Renal pelvis (tissue), 4 donors: ENCODE measurements around the gene SMARCA1. TPM values are rescaled to one million over a fixed set of nuclear protein-coding genes. Genes with fewer than 3 reads are reported as not detected.

Experiments used
- DNase-seq: peaks from one replicate; pipeline ENCODE4 v3.0.0-alpha.2; 2013
- polyA plus RNA-seq, 3 donors: library from polyadenylated mRNA; unstranded; fragments of 120-200 nt; gene quantifications; one replicate each; pipeline ENCODE4 v1.2.1, GENCODE V29; 2013; ENCODE audit not compliant: insufficient read length in 3 of 3

Gene SMARCA1
- polyA plus RNA-seq, 3 donors, result 105 to 109 (median 106) TPM

- peak; percentile 63 for DNase-seq
Observed at GRCh38 chrX:129540068-129540653, 16.9 kb upstream of the SMARCA1 start, which contains the start of gene OCRL. OCRL (plus strand) TSS chrX:129540259; CDS start chrX:129540440, 181 bp downstream.

- DNase-seq, result no peak
Observed at GRCh38 chrX:129534816-129535578, 11.7 kb upstream of the SMARCA1 start.

- DNase-seq, result no peak
Observed at GRCh38 chrX:129531132-129531531, 7.8 kb upstream of the SMARCA1 start.

GRCh38 chrX:129530410-129530809 is 7.1 kb upstream of the SMARCA1 start:
- DNase-seq, result no peak

- DNase-seq, result no peak
Observed at GRCh38 chrX:129529685-129530281, 6.5 kb upstream of the SMARCA1 start.

GRCh38 chrX:129525896-129526295 is 2.6 kb upstream of the SMARCA1 start:
- no peak for DNase-seq

GRCh38 chrX:129525162-129525561 is 1.9 kb upstream of the SMARCA1 start:
- DNase-seq, result no peak

GRCh38 chrX:129524250-129524850 is 1.1 kb upstream of the SMARCA1 start:
- no peak for DNase-seq

- DNase-seq, result peak; percentile 64
Observed at GRCh38 chrX:129522184-129523078, 859 bp downstream of the SMARCA1 start.

GRCh38 chrX:129520151-129520550 is 3.1 kb downstream of the SMARCA1 start:
- no peak for DNase-seq

GRCh38 chrX:129516402-129516801 is 6.9 kb downstream of the SMARCA1 start:
- no peak for DNase-seq

GRCh38 chrX:129512409-129512808 is 10.9 kb downstream of the SMARCA1 start:
- DNase-seq, result no peak

GRCh38 chrX:129511689-129512088 is 11.6 kb downstream of the SMARCA1 start:
- no peak for DNase-seq

GRCh38 chrX:129510331-129510730 is 13.0 kb downstream of the SMARCA1 start:
- DNase-seq, result no peak

- DNase-seq, result no peak
Observed at GRCh38 chrX:129497146-129497843, 26.0 kb downstream of the SMARCA1 start.

GRCh38 chrX:129496625-129497024 is 26.7 kb downstream of the SMARCA1 start:
- DNase-seq, result no peak

GRCh38 chrX:129495900-129496299 is 27.4 kb downstream of the SMARCA1 start:
- no peak for DNase-seq

- no peak for DNase-seq
Observed at GRCh38 chrX:129494887-129495286, 28.4 kb downstream of the SMARCA1 start.

- no peak for DNase-seq
Observed at GRCh38 chrX:129493643-129494042, 29.6 kb downstream of the SMARCA1 start.

GRCh38 chrX:129490330-129490729 is 33.0 kb downstream of the SMARCA1 start:
- no peak for DNase-seq

- DNase-seq, result no peak
Observed at GRCh38 chrX:129488359-129488758, 34.9 kb downstream of the SMARCA1 start.
